HCT116 (cell line): ENCODE measurements around the gene HECW1.

Experiments
- POLR2A ChIP-seq: IDR thresholded peaks from 2 replicates; pipeline ENCODE4 v1.7.0; 2011; ENCODE audit warnings: borderline replicate concordance; ENCODE audit not compliant: insufficient read depth, insufficient read length; ENCODE audit errors: extremely low read depth
- RAD21 ChIP-seq: IDR thresholded peaks from 2 replicates; pipeline ENCODE4 v1.6.1; 2012; ENCODE audit warnings: low read depth, mild to moderate bottlenecking
- REST ChIP-seq: IDR thresholded peaks from 2 replicates; pipeline ENCODE4 v1.6.1; 2012; ENCODE audit warnings: low read depth
- YY1 ChIP-seq: IDR thresholded peaks from 2 replicates; pipeline ENCODE4 v1.6.1; 2011; ENCODE audit warnings: low read length, low read depth, moderate library complexity, mild to moderate bottlenecking; ENCODE audit not compliant: insufficient replicate concordance; ENCODE audit errors: extremely low read depth
- TF ChIP-seq, protein P1 (sequence below), 3 experiments: fragments of 200-600 bp in 1 of 3; sonication (generic) in 1 of 3; IDR thresholded peaks in 2 of 3; conservative IDR thresholded peaks in 1 of 3; 2 replicates each; pipeline ENCODE4 v1.5.1; 2012 to 2017; ENCODE audit warnings: low read depth in 2 of 3, low read length in 2 of 3, antibody characterized with exemption in 1 of 3, borderline replicate concordance in 1 of 3, control low read depth in 1 of 3, mild to moderate bottlenecking in 1 of 3, mixed read lengths in 1 of 3, mixed run types in 1 of 3, moderate library complexity in 1 of 3; ENCODE audit not compliant: insufficient read depth in 1 of 3

DNA sequence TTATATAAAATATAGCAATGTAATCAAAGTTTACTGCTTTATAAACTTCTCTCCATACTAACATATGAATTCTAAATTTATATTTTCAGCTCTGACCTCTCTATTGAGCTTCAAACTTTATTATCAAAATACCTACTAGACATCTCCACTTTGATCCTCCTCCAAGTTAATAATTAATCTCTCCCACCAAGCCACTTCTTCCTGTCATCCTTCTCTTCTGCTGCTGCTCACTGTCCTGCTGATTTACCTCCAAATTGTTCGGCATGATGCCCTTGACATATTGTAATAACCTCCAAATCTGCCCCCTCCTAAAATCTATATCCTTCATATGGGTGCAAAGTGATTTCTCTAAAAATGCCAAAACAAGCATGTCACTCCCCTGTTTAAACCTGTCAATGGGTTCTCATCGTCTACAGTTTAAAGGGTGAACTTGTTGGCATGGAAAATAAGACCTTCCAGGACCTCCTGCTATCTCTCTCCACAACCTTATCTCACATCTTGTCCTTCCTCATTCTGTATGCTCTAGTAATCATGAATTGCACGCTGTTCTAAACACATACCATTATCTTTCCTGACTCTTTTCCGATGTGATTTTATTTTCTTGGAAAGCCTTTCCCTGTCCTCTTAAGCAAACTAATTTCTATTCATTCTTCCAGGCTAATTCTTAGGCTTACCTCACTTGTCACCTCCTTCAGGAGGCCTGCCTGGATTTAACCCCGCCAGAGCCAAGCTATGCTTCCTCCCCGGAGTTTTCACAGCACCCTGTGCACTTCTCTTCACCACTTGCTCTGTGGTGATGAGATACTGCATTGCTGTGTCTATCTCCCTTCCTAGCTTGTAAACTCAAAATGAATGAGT is 418.3 kb downstream of the HECW1 start:
- TF ChIP-seq, protein P1, sequence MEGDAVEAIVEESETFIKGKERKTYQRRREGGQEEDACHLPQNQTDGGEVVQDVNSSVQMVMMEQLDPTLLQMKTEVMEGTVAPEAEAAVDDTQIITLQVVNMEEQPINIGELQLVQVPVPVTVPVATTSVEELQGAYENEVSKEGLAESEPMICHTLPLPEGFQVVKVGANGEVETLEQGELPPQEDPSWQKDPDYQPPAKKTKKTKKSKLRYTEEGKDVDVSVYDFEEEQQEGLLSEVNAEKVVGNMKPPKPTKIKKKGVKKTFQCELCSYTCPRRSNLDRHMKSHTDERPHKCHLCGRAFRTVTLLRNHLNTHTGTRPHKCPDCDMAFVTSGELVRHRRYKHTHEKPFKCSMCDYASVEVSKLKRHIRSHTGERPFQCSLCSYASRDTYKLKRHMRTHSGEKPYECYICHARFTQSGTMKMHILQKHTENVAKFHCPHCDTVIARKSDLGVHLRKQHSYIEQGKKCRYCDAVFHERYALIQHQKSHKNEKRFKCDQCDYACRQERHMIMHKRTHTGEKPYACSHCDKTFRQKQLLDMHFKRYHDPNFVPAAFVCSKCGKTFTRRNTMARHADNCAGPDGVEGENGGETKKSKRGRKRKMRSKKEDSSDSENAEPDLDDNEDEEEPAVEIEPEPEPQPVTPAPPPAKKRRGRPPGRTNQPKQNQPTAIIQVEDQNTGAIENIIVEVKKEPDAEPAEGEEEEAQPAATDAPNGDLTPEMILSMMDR (IDR thresholded peaks at IDR 0.05 in 2 of 3, conservative IDR thresholded peaks at IDR 0.05 in 1 of 3; ENCODE audit: borderline replicate concordance in 1 of 3, insufficient read depth in 1 of 3, low read depth in 2 of 3, low read length in 2 of 3) = no peak
- TF ChIP-seq POLR2A (no peak), YY1 (no peak), RAD21 (no peak), REST (no peak)
